ENCODE results near the gene ARHGAP15. TPM values are rescaled to one million over a fixed set of nuclear protein-coding genes. Genes with fewer than 3 reads are reported as not detected.
A peak's percentile ranks its signal among the peaks of the same experiment; 100 is the strongest.

ARHGAP15 gene
- total RNA-seq, 1 experiment from 2014 or later = 0.71 TPM

DNA sequence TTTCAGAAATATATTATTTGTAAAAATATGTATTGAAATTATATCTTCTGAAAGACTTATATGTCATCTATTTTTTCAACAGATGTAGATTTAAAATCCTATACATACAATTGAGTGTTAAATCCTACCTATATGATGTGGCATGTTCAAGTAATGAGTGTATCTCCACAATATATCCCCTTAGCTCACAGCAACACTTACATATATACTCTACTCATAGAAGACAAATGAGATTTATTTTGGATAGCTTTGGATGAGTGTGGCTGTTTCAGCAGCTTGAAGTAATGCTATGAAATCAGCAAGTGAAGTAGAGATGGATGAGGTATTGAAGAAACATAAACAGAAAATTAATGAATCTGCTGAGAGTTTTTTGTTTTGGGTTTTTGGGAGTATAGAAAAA is 263.1 kb downstream of the ARHGAP15 start:
- DNase-seq (ENCODE audit: low read depth, low spot score) = no peak
- in situ Hi-C loops (cut with HindIII; ENCODE audit: low pct_unique_long_range_greater_than_20kb, low sequenced_read_pairs) = no loop called here

DNA sequence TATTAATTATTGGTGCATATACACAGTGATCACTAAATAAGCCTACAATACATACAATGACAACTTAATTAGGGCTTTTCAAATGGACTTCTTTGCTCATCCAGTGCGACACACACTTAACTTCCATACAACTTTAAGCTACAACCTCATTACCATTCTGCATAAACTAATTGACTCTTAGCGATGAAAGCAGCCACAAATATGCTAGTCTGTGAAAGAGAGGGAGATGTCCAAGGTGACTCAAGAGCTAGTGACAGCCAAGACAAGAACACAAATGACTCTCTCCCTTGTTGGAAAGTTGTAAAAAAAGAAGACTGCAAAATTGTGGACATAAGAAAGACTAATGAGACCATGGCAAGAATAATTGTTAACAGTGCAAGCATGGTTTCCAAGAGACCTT is 264.8 kb downstream of the ARHGAP15 start:
- no peak for DNase-seq (ENCODE audit: low read depth, low spot score)
- in situ Hi-C loops (cut with HindIII; ENCODE audit: low pct_unique_long_range_greater_than_20kb, low sequenced_read_pairs) = no loop called here

DNA sequence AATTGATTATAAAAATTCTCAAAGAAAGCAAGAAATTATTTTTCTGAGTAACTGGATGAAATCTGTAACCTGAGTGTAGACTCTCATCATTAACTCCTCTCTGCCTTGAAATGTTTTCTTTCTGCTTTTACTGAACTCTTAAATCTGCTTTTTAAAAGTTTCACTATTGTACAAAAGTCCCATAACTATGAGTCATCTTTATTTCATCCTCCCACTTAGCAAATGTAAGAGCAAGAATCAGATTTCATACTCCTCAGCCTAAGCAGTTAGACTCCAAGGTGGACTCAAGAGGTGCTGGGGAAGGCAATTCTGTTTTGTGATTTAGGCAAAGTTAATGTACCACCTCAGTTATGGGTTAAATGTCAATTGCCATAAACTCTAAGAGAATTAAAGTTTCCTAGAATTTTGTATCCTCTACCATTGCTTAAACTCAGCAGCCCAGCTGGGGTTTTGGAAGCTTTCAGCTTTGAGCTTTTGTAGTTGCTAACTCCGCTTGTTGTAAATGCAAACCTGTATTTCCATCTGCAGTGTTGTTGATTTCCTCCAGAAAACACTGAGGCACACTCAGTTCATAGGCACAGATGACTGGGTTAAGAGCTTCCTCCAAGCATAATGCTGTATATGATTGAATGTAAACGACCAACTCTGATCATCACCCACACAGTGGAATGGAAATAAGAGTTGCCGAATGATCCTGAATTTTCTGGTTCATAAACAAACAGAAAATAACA is 268.8 kb downstream of the ARHGAP15 start:
- in situ Hi-C loops (cut with HindIII; ENCODE audit: low pct_unique_long_range_greater_than_20kb, low sequenced_read_pairs) = no loop called here
- DNase-seq (ENCODE audit: low read depth, low spot score) = no peak

DNA sequence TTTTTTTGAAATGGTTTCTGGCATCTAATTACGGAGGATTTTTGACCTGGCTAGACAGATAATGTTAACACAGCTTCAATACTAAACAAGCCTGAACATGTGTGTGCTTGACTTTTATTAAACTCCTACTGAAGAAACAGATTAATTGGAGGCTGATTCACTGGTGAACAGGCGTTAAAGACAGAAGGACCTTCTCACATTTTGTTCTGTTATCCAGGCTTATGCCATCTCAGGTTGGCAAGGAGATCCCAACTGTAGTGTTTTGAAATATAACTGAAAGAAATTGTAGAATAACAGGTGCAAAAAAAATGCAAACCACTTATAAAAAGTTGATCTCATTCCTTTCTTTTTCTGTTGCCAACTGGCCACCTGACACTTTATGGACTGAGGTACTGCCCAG is 269.6 kb downstream of the ARHGAP15 start:
- no peak for DNase-seq (ENCODE audit: low read depth, low spot score)
- in situ Hi-C loops (cut with HindIII; ENCODE audit: low pct_unique_long_range_greater_than_20kb, low sequenced_read_pairs) = no loop called here

DNA sequence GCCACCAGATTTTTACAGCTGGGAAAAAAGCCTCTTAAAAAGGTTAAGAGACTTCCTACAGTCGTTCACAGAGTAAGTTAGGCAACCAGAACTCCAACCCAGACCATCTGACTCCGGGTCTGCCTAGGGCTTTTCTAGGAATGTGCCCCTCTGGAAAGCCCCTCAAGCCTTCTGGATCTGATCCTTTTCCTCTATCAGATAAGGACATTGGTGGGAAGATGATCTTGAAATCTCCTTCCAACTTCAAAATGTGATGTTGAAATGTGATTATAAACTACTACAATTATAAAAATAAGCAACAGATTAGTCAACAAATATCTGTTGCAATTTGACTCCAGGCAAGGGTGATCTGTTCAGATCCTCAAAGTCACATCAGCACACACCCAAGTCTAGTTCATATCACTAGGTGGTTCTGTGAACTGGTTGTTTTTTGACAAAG is 270.4 kb downstream of the ARHGAP15 start:
- in situ Hi-C loops (cut with HindIII; ENCODE audit: low pct_unique_long_range_greater_than_20kb, low sequenced_read_pairs) = no loop called here
- no peak for DNase-seq (ENCODE audit: low read depth, low spot score)

DNA sequence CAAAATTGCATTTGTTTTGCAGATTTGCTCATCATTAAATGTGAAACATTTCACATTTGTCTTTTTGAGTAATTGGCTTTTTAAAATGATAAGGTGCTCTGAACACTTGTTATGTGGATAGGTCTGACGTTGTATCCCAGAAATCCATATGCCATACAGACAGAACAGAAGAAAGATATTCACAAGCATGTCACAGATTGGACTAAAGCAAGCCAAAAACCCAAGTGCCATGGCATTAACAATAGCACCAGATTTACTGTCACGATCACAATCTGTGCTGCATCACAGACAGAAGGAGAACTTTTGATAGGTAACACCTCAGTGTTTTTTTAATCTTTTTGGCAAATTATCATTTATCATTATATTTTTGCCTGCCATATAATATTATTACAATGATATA is 272.6 kb downstream of the ARHGAP15 start:
- in situ Hi-C loops (cut with HindIII; ENCODE audit: low pct_unique_long_range_greater_than_20kb, low sequenced_read_pairs) = no loop called here
- DNase-seq (ENCODE audit: low read depth, low spot score) = no peak

DNA sequence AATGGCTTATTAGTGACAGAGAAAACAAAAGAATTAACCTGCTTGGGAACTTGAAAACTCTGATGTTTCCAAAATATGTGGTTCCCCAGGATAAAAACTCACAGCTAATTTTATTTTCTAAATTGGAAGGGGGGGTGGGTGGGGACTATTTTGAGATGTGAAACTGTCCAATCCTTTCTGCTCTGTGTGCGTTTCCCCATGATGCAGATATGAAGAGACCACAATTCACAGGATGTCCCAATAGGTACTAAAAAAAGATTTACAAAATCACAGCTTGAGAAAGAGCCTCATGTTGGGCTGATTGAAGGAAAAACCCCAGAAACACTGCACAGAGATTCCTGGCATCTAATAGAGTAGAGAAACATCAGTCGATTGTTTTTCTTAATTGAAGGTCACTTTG is 273.2 kb downstream of the ARHGAP15 start:
- no peak for DNase-seq (ENCODE audit: low read depth, low spot score)
- in situ Hi-C loops (cut with HindIII; ENCODE audit: low pct_unique_long_range_greater_than_20kb, low sequenced_read_pairs) = no loop called here

DNA sequence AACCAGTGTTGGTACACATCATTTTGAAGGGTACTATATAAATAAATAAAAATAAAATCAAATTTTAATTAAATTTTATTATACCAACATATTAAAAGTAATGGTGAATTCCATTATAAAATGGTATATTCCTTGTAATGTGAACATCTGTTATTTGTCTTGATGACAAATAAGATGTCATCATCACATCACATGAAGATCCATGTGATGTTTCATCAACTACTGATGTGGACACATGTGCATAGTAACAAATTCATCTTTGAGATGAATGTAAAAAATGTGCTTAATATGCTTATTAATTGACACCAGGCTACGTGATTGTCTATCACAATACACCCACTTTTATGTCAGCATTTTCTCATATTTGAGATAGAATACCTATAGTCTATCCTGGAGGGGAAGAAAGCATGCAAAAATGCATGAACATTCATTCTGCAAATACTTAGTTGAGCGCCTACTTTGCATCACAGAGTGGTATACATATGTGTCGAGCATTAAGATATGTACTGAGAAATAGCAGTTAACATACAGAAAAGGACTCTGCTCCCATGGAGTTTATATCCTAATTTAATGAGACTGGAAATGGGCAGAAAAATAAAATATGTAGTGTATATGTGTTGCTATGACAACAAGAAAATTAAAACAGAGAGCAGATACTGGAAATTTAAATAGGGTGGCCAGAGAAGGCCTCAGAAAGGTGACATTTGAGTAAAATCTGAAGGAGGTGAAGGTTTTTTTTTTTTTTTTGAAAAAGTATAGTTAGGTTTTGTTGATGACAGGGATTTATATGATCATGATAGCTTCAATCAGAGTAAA is 281.1 kb downstream of the ARHGAP15 start:
- in situ Hi-C loops (cut with HindIII; ENCODE audit: low pct_unique_long_range_greater_than_20kb, low sequenced_read_pairs) = no loop called here
- DNase-seq (ENCODE audit: low read depth, low spot score) = no peak

DNA sequence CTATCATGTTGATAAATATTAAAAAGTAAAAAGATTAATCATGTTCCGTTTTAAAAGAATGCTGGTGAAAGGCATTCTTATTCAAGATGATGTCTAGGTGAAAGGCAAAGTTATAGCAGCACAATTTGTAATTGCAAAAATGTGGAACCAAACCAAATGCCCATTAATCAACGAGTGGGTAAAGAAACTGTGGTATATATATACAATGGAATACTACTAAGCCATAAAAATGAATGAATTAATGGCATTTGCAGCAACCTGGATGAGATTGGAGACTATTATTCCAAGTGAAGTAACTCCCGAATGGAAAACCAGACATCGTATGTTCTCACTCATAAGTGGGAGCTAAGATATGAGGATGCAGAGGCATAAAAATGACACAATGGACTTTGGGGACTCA is 286.4 kb downstream of the ARHGAP15 start:
- in situ Hi-C loops (cut with HindIII; ENCODE audit: low pct_unique_long_range_greater_than_20kb, low sequenced_read_pairs) = no loop called here
- DNase-seq (ENCODE audit: low read depth, low spot score) = no peak

DNA sequence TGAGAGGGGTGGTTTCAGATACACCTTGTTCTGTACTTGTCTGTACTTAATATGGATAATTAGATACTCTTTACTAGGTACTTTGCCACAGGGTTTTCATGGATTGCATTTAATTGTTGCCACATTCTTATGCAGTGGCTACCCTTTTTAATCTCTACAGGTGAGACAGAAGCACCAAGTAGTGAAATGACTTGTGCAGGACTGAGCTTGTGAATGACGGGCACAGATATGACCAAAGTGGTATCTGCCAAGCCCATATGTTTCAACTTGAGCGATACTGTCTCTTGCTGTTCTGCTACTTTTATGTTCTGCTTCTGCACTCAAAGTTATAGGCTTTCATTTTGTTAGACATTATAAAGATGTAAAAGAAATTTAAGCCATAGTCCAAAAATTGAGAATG is 288.2 kb downstream of the ARHGAP15 start:
- in situ Hi-C loops (cut with HindIII; ENCODE audit: low pct_unique_long_range_greater_than_20kb, low sequenced_read_pairs) = no loop called here
- DNase-seq (ENCODE audit: low read depth, low spot score) = no peak

DNA sequence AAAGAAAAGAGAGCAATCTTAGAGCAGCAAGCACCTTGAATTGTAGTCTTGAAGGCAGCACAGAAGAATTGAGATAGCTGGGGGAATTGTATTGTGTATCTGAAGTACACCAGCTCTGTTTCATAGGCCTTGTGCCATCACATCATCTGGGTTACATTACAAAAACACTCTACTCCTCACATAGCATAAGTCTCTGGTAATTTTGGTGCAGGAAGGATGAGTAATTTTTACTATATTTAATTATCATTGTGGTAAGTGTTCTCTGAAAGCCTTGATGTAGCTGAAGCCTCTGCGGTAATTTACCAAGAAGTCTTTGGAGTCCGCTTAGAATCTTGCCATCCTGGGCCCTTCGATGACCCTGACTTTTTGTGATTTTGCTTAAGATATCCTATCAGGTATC is 291.1 kb downstream of the ARHGAP15 start:
- DNase-seq (ENCODE audit: low read depth, low spot score) = no peak
- in situ Hi-C loops (cut with HindIII; ENCODE audit: low pct_unique_long_range_greater_than_20kb, low sequenced_read_pairs) = no loop called here

DNA sequence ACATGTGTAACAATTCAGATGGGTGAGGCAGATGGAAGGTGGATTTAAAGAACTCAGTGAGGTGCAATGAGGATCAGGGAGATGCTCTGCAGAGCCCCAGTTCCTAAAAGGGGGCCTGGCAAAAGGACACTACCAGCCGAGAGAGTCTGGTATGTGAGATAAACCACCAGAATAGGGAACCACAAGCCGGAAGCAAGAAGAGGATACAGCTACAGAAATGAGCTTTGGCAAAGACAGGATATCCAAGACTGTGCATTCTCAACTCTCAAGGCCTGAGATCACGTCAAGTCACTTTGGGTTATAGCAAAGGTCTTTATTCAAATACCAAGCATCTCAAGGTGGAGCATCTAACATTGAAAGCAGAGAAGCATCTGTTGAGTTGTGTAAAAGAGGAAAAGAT is 293.5 kb downstream of the ARHGAP15 start:
- in situ Hi-C loops (cut with HindIII; ENCODE audit: low pct_unique_long_range_greater_than_20kb, low sequenced_read_pairs) = no loop called here
- no peak for DNase-seq (ENCODE audit: low read depth, low spot score)

DNA sequence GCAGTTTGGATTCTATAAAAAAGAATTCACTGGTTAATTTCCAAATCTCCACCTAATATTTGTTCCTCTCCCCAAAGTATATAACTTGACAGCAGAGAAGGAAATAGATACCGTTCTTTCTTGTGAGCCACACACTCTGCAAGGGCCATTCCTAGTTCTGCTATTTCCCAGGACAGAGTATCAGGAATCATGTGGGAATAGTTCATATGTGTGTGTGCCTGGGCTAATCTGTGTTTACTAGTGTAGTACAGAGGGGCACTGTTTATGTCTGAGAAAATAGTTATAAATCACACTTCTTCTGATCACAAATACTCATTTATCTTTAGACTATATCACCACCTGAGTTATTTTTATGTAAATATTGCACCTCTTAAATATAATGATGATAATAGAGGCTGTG is 296.7 kb downstream of the ARHGAP15 start:
- in situ Hi-C loops (cut with HindIII; ENCODE audit: low pct_unique_long_range_greater_than_20kb, low sequenced_read_pairs) = no loop called here
- no peak for DNase-seq (ENCODE audit: low read depth, low spot score)

DNA sequence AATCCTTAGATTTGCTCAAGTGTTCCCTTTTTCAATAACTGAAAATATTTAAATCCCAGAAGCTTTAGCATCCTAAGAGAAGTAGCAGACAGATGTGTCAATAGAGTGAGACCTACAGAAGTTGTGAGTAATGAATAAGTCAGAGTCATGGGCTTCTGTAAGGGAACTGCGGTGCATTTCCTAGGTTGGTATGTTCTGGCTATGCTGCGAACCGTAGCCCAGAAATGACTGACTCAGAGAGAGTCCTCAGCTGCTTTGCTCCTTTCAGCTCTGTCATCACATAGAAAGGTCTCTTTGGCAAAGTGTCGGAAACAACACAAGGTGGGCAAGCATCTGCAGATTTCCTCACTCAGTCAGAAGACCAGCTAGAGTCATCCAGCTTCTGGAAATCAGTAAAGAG is 297.1 kb downstream of the ARHGAP15 start:
- no peak for DNase-seq (ENCODE audit: low read depth, low spot score)

DNA sequence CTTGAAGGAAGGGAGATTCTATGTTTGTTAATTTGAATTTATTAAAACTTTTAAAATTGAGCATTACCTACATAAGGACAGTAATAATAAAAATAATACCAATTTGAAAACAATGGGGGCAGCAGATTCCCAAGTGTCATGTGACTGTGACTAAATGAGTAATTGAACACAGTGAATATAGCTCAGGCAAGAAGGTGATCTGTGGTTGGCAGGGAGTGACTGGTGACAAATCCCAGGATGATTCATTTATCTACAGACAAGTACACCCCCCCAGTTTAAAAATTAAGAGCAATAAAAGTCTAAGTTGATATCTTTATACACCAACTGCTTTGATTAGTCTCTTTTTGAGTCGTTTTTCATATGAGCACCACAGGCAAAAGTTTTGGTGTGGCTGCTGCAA is 299.5 kb downstream of the ARHGAP15 start:
- no peak for DNase-seq (ENCODE audit: low read depth, low spot score)
- in situ Hi-C loops (cut with HindIII; ENCODE audit: low pct_unique_long_range_greater_than_20kb, low sequenced_read_pairs) = no loop called here

More for the DNA sequence above, 297.1 kb downstream of the ARHGAP15 start:
- in situ Hi-C loops (cut with HindIII; ENCODE audit: low pct_unique_long_range_greater_than_20kb, low sequenced_read_pairs) = no loop called here

DNA sequence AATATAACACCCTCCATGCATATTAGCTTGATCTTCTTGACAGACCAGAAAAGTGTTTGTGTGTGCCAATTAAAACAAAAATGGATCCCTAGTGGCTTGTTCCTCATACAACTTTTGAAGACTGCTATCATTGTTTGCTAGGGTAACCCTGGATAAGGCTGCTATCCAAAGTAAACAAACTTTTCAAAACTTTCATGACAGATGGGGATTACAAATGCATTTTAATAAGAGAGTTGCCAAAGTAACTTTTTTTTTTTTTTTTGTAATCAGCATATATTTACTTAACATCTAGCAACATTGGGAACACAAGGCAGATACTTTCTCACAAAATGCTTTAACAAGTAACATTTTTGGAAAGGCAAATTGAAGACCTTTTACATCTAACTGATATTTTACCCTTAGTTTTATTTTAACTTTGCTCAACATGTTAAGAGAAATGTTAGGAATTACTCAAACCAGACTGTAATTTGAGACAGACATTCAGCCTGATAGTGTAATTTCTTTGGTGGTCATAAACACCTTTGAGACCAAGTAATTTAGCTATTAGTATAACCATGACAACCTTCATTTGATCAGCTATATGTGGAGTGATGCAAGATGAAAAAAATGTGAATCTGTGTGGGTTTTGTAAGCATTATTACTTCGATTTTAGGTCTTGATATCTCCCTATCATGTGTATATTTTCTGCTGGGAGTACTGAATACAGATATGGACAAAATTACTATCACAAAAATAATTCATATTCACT is 300.9 kb downstream of the ARHGAP15 start:
- DNase-seq (ENCODE audit: low read depth, low spot score) = peak; percentile 3
- in situ Hi-C loops (cut with HindIII; ENCODE audit: low pct_unique_long_range_greater_than_20kb, low sequenced_read_pairs) = no loop called here

DNA sequence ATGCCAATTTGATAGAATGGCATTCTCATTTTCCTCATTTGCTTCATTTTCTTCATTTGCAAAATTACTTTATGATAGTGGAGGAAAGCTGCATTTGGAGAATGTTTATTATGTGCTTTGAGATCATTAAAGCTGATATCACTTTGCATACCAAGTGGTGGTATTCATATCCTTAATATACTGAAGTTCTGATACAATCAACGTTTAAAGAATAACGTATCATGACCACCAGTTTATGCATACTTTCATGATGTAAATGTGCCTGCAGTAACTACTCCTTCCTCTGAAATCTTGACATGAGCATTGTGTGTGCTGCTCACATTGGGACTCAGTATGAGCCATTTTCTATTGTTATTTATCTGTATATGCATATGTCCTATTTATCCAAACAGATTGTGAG is 302.1 kb downstream of the ARHGAP15 start:
- in situ Hi-C loops (cut with HindIII; ENCODE audit: low pct_unique_long_range_greater_than_20kb, low sequenced_read_pairs) = no loop called here
- DNase-seq (ENCODE audit: low read depth, low spot score) = no peak

DNA sequence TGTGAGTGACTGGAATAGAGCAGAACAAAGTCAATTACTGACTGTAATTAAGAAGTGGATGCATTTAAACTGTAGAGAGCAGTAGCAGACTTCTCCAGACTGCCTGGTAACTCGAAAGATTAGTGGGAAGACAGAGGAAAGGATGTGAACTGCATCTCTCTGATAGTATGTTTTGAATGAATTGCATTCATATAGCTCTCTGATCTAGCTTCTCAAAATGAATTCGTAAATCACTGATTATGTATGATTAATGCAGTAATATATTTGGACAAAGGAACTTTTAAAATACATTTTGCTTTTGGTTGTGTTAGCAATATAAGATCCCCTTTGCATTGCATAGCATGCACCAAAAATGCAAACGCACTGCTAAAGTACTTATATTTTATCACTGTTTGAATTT is 304.0 kb downstream of the ARHGAP15 start:
- in situ Hi-C loops (cut with HindIII; ENCODE audit: low pct_unique_long_range_greater_than_20kb, low sequenced_read_pairs) = no loop called here

More for the DNA sequence above, 304.0 kb downstream of the ARHGAP15 start:
- peak; percentile 43 for DNase-seq (ENCODE audit: low read depth, low spot score)

All from SK-MEL-5 (cell line).